ENCODE results near the gene ASB15.
"Not testable (repeated sequence)": the region's sequence is repeated elsewhere in the genome, so short reads cannot be mapped to it uniquely, and the experiment has no call there.

The ASB15 gene

GRCh38 chr7:123598657-123599056, 3.0 kb upstream of the ASB15 start:
- no peak for DNase-seq (ENCODE audit: low spot score)

DNA sequence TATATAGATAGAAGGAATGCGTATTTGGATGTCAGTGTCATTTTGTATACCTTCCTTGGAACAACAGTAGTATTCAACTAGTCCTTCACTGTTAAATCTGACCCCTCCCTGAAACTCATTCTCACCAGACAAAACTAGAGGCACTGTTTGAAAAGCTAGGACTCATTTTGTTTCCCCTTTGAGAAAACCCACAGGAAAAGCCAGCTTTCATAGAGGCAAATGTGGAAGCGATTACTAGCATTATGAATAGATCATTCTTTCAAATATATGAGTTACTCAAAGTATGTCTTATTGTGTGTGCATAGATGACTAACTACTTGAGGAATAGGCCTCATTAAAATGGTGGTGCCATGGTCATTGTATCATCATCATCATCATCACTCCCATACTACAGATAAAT, 1.9 kb upstream of the ASB15 start:
- DNase-seq (ENCODE audit: low spot score), result no peak

GRCh38 chr7:123600876-123601275, 745 bp upstream of the ASB15 start:
- no peak for DNase-seq (ENCODE audit: low spot score)

DNA sequence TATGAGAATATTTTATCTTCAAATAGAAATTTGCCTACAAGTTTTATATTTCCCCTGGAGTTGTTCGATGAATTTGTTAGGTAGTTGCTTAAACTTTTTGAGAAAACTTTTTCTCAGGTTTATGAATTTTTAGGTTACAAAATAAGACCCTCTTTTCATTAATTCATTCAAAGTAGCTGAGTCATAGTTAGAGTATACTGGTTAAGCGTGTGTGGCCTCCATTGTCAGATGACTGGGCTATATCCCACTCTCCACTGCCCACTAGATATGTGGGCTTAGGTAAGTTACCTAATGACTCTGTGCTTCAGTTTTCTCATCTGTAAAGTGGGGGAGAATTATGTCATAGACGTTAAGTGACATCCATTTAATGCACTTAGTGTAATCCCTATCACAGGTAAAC, 1.0 kb downstream of the ASB15 start:
- no peak for DNase-seq (ENCODE audit: low spot score)

DNA sequence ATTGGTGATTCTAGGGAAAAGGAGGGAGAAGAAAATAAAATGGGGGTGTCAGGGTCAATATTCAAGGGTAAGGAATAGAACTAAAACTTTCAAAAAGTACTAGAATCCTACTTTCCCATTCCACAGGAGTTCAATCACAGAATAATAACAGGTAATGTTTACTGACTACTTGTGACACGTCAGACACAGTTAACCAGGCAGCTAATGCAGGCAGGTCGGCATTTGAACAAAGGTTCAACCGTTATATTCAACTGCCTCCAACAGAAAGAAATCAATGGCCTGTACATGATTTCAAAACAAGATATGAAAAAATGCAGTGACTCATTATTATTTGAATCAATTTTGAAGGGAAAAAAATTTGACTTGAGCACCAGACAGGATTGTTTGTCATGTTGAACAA, 3.1 kb downstream of the ASB15 start:
- no peak for DNase-seq (ENCODE audit: low spot score)

DNA sequence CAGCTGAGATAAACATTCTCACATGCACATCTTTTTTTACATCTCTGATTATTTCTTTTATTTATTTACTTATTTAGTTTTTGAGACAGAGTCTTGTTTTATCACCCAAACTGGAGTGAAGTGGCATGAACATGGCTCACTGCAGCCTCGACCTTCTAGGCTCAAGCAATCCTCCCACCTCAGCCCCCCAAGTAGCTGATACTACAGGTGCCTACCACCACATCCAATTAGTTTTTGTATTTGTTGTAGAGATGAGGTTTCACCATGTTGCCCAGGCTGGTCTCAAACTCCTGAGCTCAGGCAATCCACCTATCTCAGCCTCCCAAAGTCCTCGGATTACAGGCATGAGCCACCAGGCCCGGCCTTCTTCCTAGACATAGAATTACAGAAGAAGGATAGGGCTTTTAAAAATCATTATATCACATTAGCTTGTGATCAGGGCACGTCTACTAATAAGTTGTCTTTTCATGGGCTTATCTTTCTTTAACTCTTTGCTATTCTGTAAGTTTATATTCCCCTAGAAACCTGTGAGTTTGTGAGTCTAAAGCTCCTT, 5.9 kb downstream of the ASB15 start:
- no peak for DNase-seq (ENCODE audit: low spot score)

DNA sequence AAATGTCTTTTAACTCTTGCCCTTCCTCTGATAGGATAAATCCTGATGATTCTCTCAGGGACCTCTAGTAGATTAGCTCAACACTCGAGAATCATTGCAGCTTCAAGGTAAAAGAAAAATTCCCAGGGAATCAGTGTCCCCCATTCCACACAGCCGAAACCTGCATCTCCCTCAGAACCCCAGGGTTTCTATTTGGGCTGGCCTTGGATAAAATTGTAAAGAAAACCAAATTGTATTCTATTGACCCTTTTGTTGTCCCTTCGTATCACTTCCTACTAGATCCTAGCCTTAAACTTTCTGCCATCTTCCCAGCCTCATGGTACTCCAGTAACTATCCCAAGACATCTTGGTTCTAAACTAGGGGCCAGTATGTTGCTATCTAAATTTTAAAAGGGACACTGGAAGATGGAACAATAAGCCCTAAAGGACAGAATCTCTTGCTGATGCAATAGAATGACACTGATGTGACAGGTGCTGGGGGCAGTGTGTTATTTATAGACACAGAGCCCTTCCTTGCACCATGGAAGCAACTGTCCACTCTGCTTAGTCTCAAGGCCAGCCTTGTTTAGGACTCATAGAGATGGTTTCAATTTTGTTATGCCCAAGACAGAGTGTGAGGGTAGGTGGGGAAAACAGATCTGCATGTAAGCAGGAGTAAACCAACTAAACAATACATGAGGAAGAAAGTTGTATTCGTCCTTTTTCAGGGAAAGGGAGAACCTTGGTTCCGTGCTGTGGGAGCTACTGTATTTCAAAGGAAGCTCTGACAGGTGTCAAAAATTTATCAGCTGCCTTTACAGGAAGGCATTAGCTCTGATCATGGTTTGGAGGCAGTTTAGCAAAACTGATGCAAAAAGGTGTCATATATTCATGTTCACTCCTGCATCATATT, 7.6 kb downstream of the ASB15 start:
- DNase-seq (ENCODE audit: low spot score), result no peak

DNA sequence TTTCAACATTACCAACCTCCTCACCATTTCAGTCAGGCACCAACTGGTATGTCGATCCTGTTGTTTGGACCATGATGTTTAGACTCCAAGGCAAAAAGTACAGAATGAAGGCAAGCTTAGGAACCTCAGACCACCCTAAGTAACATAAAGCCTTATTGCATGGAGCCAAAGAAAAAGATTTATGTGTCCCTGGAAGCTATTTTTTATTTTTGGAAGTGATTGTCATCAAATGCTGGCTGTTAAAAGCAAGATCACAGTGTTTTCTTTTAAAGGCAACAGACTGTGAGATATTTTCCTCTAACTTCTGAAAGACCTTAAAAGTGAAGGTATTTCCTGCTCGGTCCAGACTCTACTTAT, 8.2 kb downstream of the ASB15 start:
- no peak for DNase-seq (ENCODE audit: low spot score)

GRCh38 chr7:123612024-123612423, 10.4 kb downstream of the ASB15 start:
- DNase-seq (ENCODE audit: low spot score), result no peak

DNA sequence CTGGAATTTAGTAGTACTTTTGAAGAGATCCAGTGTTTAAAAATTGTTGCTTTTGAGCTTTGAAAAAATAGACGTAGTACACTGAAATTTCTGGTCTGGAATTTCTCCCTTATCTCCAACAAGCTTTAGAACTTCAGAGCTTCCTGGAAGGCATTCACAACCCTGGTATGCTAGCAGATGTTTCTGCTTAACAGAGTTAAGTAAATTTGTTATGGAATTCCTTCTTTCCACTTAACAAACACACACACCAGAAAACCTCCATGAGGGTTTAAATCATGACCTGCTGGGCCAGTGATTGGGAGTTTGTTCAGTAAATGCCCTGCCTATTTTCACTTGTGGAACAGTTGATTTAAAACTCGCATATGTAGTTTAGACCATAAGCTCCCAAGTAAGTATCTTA, 13.7 kb downstream of the ASB15 start:
- no peak for DNase-seq (ENCODE audit: low spot score)

DNA sequence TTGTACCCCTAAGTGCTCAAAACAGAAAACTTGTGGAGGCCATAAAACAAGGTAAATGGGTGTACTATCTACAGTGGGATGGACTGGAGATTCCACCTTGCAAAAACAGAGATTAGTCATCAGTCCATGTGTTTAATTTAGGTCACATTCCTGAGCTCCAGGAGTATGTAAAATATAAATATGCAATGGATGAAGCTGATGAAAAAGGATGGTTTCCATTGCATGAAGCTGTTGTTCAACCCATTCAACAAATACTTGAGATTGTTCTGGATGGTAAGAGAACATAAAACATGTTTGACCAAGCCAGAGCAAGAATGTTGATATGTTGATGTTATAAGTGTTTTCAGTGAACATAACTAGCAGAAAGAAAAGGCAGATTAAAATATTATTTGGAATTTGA, 14.6 kb downstream of the ASB15 start:
- DNase-seq (ENCODE audit: low spot score), result no peak

GRCh38 chr7:123621707-123622106, 20.1 kb downstream of the ASB15 start:
- DNase-seq (ENCODE audit: low spot score), result no peak

GRCh38 chr7:123622660-123623386, 21.2 kb downstream of the ASB15 start:
- DNase-seq (ENCODE audit: low spot score), result no peak

- DNase-seq (ENCODE audit: low spot score), result peak; percentile 14
Observed at GRCh38 chr7:123624527-123625183, 23.0 kb downstream of the ASB15 start.

- DNase-seq (ENCODE audit: low spot score), result no peak
Observed at GRCh38 chr7:123625254-123625653, 23.6 kb downstream of the ASB15 start.

GRCh38 chr7:123627851-123628250, 26.2 kb downstream of the ASB15 start:
- DNase-seq (ENCODE audit: low spot score), result no peak

DNA sequence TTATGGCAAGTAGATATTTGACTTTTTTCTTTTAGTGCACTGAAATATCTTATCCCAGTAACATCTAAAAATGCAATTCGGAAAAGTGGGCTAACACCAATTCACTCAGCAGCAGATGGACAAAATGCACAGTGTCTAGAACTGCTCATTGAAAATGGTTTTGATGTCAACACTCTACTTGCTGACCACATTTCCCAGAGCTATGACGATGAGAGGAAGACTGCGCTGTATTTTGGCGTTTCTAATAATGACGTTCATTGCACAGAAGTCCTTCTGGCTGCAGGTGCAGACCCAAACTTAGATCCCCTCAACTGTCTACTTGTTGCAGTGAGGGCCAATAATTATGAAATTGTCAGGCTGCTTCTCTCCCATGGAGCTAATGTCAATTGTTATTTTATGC, 27.2 kb downstream of the ASB15 start:
- no peak for DNase-seq (ENCODE audit: low spot score)

GRCh38 chr7:123629281-123629680, 27.7 kb downstream of the ASB15 start:
- DNase-seq (ENCODE audit: low spot score), result no peak

- DNase-seq (ENCODE audit: low spot score), result no peak
Observed at GRCh38 chr7:123632808-123633207, 31.2 kb downstream of the ASB15 start.

DNA sequence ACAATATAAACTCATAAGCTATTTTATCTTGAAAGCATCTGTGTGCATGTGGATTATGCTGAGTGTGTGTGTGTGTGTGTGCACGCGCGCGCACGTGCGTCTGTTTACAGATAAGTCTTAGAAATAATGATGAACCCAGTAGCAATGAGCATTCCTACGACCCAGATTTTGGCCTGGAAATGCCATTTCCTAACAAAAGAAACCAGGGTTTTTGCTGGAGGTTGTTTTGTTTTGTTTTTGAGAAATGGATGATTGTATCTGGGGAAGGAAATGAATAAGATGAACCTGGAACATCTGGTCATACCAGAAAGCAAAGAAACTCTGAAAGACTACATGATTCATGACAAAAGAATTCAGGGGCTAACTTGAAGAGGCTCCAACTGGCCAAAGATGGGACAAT, 31.9 kb downstream of the ASB15 start:
- DNase-seq (ENCODE audit: low spot score), result peak; percentile 34

GRCh38 chr7:123634011-123634573, 32.5 kb downstream of the ASB15 start:
- not testable (repeated sequence) for DNase-seq (ENCODE audit: low spot score)
